WTC11 (cell line): ENCODE data around the gene PPP1R12A. TPM values are rescaled to one million over a fixed set of nuclear protein-coding genes. Genes with fewer than 3 reads are reported as not detected.

Experiments
- ATAC-seq: fragments of 200-7000 bp; cut with Tn5 transposase; 2 replicates; pipeline ENCODE4 v1.10.0; 2021; ENCODE audit warnings: mild to moderate bottlenecking, moderate library complexity
- CTCF ChIA-PET: fragments of 300-600 bp; sonication (Branson Sonifier 250); formaldehyde crosslinking; loops from one replicate; lab custom pipeline; 2021; ENCODE audit warnings: antibody characterized with exemption; lab: Charles Lee
- POLR2A ChIA-PET: fragments of 350-600 bp; sonication (Branson Sonifier 250); formaldehyde crosslinking; loops from one replicate; lab custom pipeline; 2021; ENCODE audit warnings: antibody characterized with exemption; lab: Charles Lee
- DNase-seq: peaks from one replicate; pipeline ENCODE4 v3.0.0; 2021; ENCODE audit warnings: low spot score
- H3K27ac Mint-ChIP-seq: 2 replicates; pipeline ENCODE4 v1.8.0; 2021; ENCODE audit warnings: mixed read lengths
- H3K27me3 Mint-ChIP-seq: 2 replicates; pipeline ENCODE4 v1.8.0; 2021; ENCODE audit warnings: low read depth, mild to moderate bottlenecking, moderate library complexity, mixed read lengths
- H3K36me3 Mint-ChIP-seq: 2 replicates; pipeline ENCODE4 v1.8.0; 2021; ENCODE audit warnings: mixed read lengths
- H3K4me1 Mint-ChIP-seq: 2 replicates; pipeline ENCODE4 v1.8.0; 2022; ENCODE audit warnings: mixed read lengths
- H3K4me3 Mint-ChIP-seq: 2 replicates; pipeline ENCODE4 v1.8.0; 2021; ENCODE audit warnings: mild to moderate bottlenecking, moderate library complexity, mixed read lengths
- H3K9me3 Mint-ChIP-seq: 2 replicates; pipeline ENCODE4 v1.8.0; 2021; ENCODE audit warnings: mixed read lengths
- E2F5 ChIP-seq: sonication (generic); formaldehyde crosslinking; IDR thresholded peaks from 2 replicates; pipeline ENCODE4 v1.8.1; 2022; ENCODE audit warnings: mild to moderate bottlenecking, moderate library complexity, missing genetic modification reagents
- IRF1 ChIP-seq: sonication (generic); formaldehyde crosslinking; IDR thresholded peaks from 2 replicates; pipeline ENCODE4 v1.8.0; 2023; ENCODE audit warnings: missing genetic modification reagents
- JUN ChIP-seq: sonication (generic); formaldehyde crosslinking; IDR thresholded peaks from 2 replicates; pipeline ENCODE4 v1.8.0; 2023; ENCODE audit warnings: mild to moderate bottlenecking, missing genetic modification reagents
- KAT7 ChIP-seq: sonication (generic); formaldehyde crosslinking; IDR thresholded peaks from 2 replicates; pipeline ENCODE4 v1.8.1; 2023; ENCODE audit warnings: missing genetic modification reagents, mild to moderate bottlenecking, borderline replicate concordance
- MXD4 ChIP-seq: fragments of 250-450 bp; sonication (Bioruptor Pico); IDR thresholded peaks from 2 replicates; pipeline ENCODE4 v1.8.0; 2021; ENCODE audit warnings: mild to moderate bottlenecking, moderate library complexity, borderline replicate concordance
- NFYB ChIP-seq: sonication (generic); formaldehyde crosslinking; conservative IDR thresholded peaks from 2 replicates; pipeline ENCODE4 v1.8.0; 2022; ENCODE audit warnings: low read depth, missing genetic modification reagents
- PRRX2 ChIP-seq: fragments of 250-450 bp; sonication (Bioruptor Pico); IDR thresholded peaks from 2 replicates; pipeline ENCODE4 v1.8.0; 2021; ENCODE audit warnings: mild to moderate bottlenecking
- SMAD3 ChIP-seq: sonication (generic); formaldehyde crosslinking; IDR thresholded peaks from 2 replicates; pipeline ENCODE4 v1.8.0; 2022; ENCODE audit warnings: missing genetic modification reagents, mild to moderate bottlenecking, borderline replicate concordance
- TCF7 ChIP-seq: sonication (generic); formaldehyde crosslinking; IDR thresholded peaks from 2 replicates; pipeline ENCODE4 v1.8.0; 2022; ENCODE audit warnings: mild to moderate bottlenecking, low read depth, missing genetic modification reagents, moderate library complexity
- TEAD4 ChIP-seq: sonication (generic); formaldehyde crosslinking; IDR thresholded peaks from 2 replicates; pipeline ENCODE4 v1.8.0; 2022; ENCODE audit warnings: mild to moderate bottlenecking, missing genetic modification reagents
- ZNF121 ChIP-seq: sonication (generic); formaldehyde crosslinking; IDR thresholded peaks from 2 replicates; pipeline ENCODE4 v1.8.0; 2023; ENCODE audit warnings: missing genetic modification reagents
- ZNF219 ChIP-seq: sonication (generic); formaldehyde crosslinking; IDR thresholded peaks from 2 replicates; pipeline ENCODE4 v1.8.0; 2023; ENCODE audit warnings: missing genetic modification reagents, mild to moderate bottlenecking, borderline replicate concordance
- ZNF232 ChIP-seq: sonication (generic); formaldehyde crosslinking; IDR thresholded peaks from 2 replicates; pipeline ENCODE4 v1.8.0; 2022; ENCODE audit warnings: mild to moderate bottlenecking, missing genetic modification reagents
- ZSCAN18 ChIP-seq: fragments of 250-450 bp; sonication (Bioruptor Pico); IDR thresholded peaks from 2 replicates; pipeline ENCODE4 v2.1.2; 2022; ENCODE audit warnings: mild to moderate bottlenecking, moderate library complexity
- total RNA-seq: library from RNA; stranded (reverse); gene quantifications from 3 replicates; pipeline ENCODE4 v1.2.3, GENCODE V29; 2021
- TF ChIP-seq, protein P1 (sequence below): sonication (generic); formaldehyde crosslinking; IDR thresholded peaks from 2 replicates; pipeline ENCODE4 v1.8.0; 2023; ENCODE audit warnings: missing genetic modification reagents, mild to moderate bottlenecking, borderline replicate concordance
- TF ChIP-seq, protein P2 (sequence below): fragments of 250-450 bp; sonication (Bioruptor Pico); IDR thresholded peaks from 2 replicates; pipeline ENCODE4 v1.8.0; 2021; ENCODE audit warnings: mild to moderate bottlenecking

The PPP1R12A gene
- total RNA-seq, 1 experiment from 2014 or later, result 83.8 TPM

- peaks cover 10% of the 10 kb centered on the region for H3K9me3 Mint-ChIP-seq
- H3K4me3 Mint-ChIP-seq, result no peak overlapping the region
- peaks cover 26% of the 10 kb centered on the region for H3K36me3 Mint-ChIP-seq
- POLR2A ChIA-PET, result no interaction called here
- peak overlapping the region; percentile 96; the same call in 1 of the 2 replicates for H3K27ac Mint-ChIP-seq
- H3K4me1 Mint-ChIP-seq, result peaks cover 53% of the 10 kb centered on the region
- no peak for TF ChIP-seq TCF7 (CRISPR knock-in tag)
- TF ChIP-seq MXD4 (CRISPR knock-in tag), result no peak
- TF ChIP-seq SMAD3 (CRISPR knock-in tag), result no peak
- TF ChIP-seq, protein P1, sequence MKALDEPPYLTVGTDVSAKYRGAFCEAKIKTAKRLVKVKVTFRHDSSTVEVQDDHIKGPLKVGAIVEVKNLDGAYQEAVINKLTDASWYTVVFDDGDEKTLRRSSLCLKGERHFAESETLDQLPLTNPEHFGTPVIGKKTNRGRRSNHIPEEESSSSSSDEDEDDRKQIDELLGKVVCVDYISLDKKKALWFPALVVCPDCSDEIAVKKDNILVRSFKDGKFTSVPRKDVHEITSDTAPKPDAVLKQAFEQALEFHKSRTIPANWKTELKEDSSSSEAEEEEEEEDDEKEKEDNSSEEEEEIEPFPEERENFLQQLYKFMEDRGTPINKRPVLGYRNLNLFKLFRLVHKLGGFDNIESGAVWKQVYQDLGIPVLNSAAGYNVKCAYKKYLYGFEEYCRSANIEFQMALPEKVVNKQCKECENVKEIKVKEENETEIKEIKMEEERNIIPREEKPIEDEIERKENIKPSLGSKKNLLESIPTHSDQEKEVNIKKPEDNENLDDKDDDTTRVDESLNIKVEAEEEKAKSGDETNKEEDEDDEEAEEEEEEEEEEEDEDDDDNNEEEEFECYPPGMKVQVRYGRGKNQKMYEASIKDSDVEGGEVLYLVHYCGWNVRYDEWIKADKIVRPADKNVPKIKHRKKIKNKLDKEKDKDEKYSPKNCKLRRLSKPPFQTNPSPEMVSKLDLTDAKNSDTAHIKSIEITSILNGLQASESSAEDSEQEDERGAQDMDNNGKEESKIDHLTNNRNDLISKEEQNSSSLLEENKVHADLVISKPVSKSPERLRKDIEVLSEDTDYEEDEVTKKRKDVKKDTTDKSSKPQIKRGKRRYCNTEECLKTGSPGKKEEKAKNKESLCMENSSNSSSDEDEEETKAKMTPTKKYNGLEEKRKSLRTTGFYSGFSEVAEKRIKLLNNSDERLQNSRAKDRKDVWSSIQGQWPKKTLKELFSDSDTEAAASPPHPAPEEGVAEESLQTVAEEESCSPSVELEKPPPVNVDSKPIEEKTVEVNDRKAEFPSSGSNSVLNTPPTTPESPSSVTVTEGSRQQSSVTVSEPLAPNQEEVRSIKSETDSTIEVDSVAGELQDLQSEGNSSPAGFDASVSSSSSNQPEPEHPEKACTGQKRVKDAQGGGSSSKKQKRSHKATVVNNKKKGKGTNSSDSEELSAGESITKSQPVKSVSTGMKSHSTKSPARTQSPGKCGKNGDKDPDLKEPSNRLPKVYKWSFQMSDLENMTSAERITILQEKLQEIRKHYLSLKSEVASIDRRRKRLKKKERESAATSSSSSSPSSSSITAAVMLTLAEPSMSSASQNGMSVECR (CRISPR knock-in tag), result no peak
- no peak for TF ChIP-seq ZNF219 (CRISPR knock-in tag)
- no peak for TF ChIP-seq JUN (CRISPR knock-in tag)
- no peak for TF ChIP-seq TEAD4 (CRISPR knock-in tag)
- no peak for TF ChIP-seq ZNF232 (CRISPR knock-in tag)
- no peak for TF ChIP-seq E2F5 (CRISPR knock-in tag)
- TF ChIP-seq IRF1, result no peak
- TF ChIP-seq ZSCAN18 (CRISPR knock-in tag), result no peak
- no peak for TF ChIP-seq KAT7 (CRISPR knock-in tag)
- TF ChIP-seq, all 79 proteins: peak for 0
- CTCF ChIA-PET, result no interaction called here
- H3K27me3 Mint-ChIP-seq, result no peaks in the 10 kb centered on the region
- DNase-seq (no peak), ATAC-seq (no peak)
Observed at GRCh38 chr12:79848339-79848738, 86.6 kb downstream of the PPP1R12A start.

- CTCF ChIA-PET, result no interaction called here
- H3K9me3 Mint-ChIP-seq, result peaks cover 8% of the 10 kb centered on the region
Observed at GRCh38 chr12:79847417-79847816, 87.5 kb downstream of the PPP1R12A start.

More at GRCh38 chr12:79847417-79847816, 87.5 kb downstream of the PPP1R12A start:
- Mint-ChIP-seq H3K27me3 (no peaks in the 10 kb centered on the region), H3K27ac (peak overlapping the region; percentile 84), H3K4me3 (no peak overlapping the region), H3K4me1 (peaks cover 53% of the 10 kb centered on the region), H3K36me3 (peaks cover 27% of the 10 kb centered on the region)
- DNase-seq (no peak), ATAC-seq (no peak)
- TF ChIP-seq ZNF121 (CRISPR knock-in tag) (no peak), NFYB (no peak), PRRX2 (CRISPR knock-in tag) (no peak)
- TF ChIP-seq, protein P2, sequence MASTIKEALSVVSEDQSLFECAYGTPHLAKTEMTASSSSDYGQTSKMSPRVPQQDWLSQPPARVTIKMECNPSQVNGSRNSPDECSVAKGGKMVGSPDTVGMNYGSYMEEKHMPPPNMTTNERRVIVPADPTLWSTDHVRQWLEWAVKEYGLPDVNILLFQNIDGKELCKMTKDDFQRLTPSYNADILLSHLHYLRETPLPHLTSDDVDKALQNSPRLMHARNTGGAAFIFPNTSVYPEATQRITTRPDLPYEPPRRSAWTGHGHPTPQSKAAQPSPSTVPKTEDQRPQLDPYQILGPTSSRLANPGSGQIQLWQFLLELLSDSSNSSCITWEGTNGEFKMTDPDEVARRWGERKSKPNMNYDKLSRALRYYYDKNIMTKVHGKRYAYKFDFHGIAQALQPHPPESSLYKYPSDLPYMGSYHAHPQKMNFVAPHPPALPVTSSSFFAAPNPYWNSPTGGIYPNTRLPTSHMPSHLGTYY (CRISPR knock-in tag), result no peak
- POLR2A ChIA-PET, result no interaction called here
